Smooth muscle cell of trachea (primary cell): ENCODE data around the gene METAP2. TPM values are rescaled to one million over a fixed set of nuclear protein-coding genes. Genes with fewer than 3 reads are reported as not detected.

Experiments used
- total RNA-seq: library from RNA; depleted of rRNA; stranded (reverse); fragments of >200 nt; gene quantifications from 2 replicates; pipeline ENCODE4 v1.2.1, GENCODE V29; 2014

The METAP2 gene
- total RNA-seq, result 77.9 and 94.7 TPM in 2 replicates

DNA sequence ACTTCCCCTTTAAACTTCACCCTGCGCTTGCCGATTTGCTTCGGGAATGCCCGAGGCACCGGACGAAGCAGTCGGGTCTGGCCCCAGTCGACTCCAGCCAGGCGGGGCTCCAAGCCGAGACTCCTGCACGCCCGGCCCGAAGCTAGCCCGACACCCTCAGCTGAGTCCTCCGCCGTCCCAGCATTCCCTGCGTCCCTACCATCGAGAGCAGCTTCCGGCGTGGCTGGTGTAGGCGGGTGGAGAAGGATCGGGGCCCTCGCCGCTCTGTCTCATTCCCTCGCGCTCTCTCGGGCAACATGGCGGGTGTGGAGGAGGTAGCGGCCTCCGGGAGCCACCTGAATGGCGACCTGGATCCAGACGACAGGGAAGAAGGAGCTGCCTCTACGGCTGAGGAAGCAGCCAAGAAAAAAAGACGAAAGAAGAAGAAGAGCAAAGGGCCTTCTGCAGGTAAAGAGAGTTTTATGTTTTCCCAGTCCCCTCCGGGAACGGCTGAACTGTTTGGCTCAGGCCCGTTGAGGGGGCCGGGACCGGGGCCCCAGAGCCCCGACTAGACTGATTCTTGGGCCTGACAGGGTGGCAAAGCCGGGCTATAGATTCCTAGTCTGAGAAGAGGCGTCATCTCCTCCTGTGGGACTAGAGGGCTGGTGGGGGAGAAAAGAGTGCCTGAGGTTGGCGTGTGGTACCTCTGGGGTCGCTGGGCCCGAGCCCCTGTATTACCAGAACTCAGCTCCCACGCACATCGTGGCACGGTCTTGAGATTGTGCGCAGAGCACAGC is at the start of gene METAP2:
Gene METAP2, plus strand, starts transcription at position 269 of the 776 bp plus-strand sequence. Its CDS starts 28 bp downstream, at position 297.

DNA sequence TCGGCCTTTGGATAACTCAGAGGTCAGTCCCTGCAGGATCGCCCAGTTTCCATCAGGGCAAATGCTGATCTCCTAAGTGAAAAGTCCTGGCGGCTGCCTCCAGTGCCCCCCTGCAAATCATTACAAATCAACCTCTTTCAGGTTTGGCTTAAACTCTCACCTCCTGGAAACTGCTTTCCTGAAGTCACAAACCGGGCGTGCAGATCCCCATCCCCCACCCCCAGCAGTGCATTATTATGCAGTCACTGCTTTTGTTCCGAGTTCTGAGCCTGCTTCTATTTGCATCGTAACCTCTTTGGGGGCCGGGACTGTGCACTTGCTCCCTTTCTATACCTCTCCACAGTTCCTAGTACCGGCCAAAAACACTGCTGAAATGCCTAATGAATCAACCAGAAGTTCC is 77.4 kb downstream of the METAP2 start, which contains the start of gene USP44:
Gene USP44, minus strand, starts transcription at position 172 of the 400 bp plus-strand sequence. CDS start 17,220 bp downstream, outside the sequence.

Other genes starting within 250 kb of the METAP2 start
- gene USP44, start 77.3 kb downstream of the METAP2 start, total RNA-seq, result 10.2 and 18.7 TPM in 2 replicates